ENCODE measurements around the gene ZNF620.
A peak's percentile ranks its signal among the peaks of the same experiment; 100 is the strongest.
"Not testable (repeated sequence)": the region's sequence is repeated elsewhere in the genome, so short reads cannot be mapped to it uniquely, and the experiment has no call there.

Gene ZNF620

GRCh38 chr3:40502034-40502433, 3.8 kb upstream of the ZNF620 start:
- no peak for DNase-seq (ENCODE audit: low read depth)

DNA sequence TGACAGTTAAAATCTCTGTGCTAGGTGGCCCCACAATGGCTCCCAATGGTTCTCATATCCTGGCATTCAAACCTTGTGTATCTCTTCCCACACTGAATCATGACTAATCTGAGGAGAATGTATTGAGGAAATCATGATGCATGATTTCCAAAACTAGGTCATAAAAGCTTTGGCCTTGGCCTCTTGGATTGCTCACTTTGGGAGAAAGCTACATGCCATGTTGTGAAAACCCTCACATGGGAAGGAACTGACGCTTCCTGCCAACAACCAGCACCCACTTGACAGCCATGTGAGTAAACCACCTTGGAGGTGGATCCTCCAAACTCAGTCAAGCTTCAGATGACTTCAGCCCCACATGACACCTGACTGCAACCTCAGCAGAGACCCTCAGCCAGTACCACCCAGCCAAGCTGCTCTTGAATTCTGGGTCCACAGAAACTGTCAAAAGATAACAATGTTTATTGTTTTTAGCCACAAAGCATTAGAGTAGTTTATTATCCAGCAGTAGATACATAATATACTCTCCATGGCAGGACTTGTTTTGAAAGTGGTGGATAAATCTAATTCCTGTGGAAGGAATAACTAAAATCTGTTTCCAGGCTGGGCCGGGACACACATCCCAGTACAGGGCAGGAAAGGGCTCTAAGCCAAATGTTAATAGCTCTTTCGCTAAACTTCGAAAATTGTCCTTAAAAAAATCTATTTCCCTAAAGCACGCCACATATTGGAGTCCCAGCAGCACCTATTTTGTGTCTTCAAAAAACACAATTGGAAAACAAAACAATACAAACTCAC, 1.0 kb upstream of the ZNF620 start:
- DNase-seq (ENCODE audit: low read depth): no peak

GRCh38 chr3:40511031-40511718, 5.3 kb downstream of the ZNF620 start:
- DNase-seq (ENCODE audit: low read depth): no peak

GRCh38 chr3:40516201-40516600, 10.4 kb downstream of the ZNF620 start:
- DNase-seq (ENCODE audit: low read depth): no peak

DNA sequence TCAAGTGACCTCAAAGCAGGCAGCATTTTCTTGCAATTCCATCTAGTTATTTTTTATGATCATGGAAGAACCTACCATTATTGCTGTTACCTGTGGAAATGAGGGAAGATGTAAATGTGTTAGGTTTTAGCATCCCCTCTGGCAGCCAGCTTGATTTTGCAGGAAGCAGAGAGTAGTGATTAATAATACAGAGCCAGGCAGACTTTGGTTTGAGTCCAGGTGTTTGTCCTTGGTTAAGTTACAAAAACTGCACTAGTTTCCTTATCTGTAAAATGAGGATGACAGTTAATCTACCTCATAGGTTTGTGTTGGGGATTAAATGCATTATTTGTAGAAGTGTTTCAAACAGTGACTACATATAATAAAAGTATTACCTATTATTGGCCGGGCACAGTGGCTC, 12.2 kb downstream of the ZNF620 start:
- no peak for DNase-seq (ENCODE audit: low read depth)

- no peak for DNase-seq (ENCODE audit: low read depth)
Measured at GRCh38 chr3:40518848-40519247, 13.0 kb downstream of the ZNF620 start.

GRCh38 chr3:40521254-40521653, 15.4 kb downstream of the ZNF620 start:
- no peak for DNase-seq (ENCODE audit: low read depth)

DNA sequence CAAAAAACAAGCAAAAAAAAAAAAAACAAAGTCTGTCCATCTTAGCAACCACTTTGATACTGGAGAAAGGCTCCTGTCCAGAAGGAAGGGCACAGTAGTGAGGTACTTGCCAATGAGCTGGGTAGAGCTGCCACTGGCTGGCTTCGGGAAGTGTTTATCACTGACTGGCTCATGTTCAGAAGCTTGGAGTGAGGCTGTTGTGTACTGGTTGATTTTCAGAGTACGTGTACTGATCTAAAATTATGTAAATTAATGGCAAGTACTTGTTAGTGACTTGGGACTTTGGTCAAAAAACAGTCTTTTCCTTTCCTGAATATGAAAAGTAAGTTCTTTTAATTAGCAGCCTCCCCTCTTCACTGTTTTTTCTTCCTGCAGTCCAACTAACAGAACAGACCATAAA, 17.9 kb downstream of the ZNF620 start:
- no peak for DNase-seq (ENCODE audit: low read depth)

DNA sequence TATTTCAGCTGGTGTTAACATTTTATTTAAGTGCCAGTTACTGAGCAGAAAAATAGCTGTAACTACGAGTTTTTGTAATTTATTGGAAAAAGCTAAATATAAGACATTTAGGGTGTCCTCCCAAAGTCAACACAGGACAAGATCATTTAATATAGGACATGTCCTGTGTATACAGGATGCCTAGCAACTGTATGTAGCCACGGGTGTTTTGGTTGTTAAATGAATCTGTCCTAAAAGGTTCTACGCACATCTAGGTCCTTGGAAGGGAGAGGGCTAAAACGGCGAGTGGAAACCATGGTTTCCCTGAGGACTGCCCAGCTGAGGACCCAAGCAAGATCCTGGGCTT, 18.4 kb downstream of the ZNF620 start:
- no peak for DNase-seq (ENCODE audit: low read depth)

- peak; percentile 54 for DNase-seq (ENCODE audit: low read depth)
Measured at GRCh38 chr3:40524568-40525285, 18.9 kb downstream of the ZNF620 start, which contains the start of gene ZNF621. Gene ZNF621, plus strand, starts transcription at chr3:40524960. Its CDS starts 881 bp downstream, at chr3:40525841.

- DNase-seq (ENCODE audit: low read depth): no peak
Measured at GRCh38 chr3:40528426-40528825, 22.6 kb downstream of the ZNF620 start.

DNA sequence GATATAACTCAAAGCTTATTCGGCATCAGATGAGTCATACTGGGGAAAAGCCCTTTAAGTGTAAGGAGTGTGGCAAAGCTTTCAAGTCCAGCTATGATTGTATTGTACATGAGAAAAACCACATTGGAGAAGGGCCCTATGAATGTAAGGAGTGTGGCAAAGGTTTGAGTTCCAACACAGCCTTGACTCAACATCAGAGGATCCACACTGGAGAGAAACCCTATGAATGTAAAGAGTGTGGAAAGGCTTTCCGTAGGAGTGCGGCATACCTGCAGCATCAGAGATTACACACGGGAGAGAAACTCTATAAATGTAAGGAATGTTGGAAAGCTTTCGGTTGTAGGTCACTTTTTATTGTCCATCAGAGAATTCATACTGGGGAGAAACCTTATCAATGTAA, 26.4 kb downstream of the ZNF620 start:
- no peak for DNase-seq (ENCODE audit: low read depth)

DNA sequence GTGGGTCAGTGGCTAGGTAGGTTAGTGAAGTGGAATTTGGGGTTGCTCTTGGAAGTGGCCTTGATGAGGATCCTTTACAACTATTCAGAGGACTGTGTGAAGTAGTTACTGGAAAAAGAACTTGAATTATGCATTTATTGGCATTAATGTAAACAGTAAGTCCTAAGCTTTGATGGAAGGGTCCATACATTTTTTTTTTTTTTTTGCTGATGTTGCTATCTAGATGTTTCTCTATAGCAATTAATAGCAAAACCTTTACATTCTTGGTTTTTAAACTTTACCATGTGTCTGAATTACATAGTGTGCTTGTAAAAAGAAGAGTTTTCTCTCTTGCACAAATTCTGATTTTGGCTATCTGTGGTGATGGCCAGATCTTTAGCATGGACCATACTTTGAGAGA, 28.4 kb downstream of the ZNF620 start:
- no peak for DNase-seq (ENCODE audit: low read depth)

DNA sequence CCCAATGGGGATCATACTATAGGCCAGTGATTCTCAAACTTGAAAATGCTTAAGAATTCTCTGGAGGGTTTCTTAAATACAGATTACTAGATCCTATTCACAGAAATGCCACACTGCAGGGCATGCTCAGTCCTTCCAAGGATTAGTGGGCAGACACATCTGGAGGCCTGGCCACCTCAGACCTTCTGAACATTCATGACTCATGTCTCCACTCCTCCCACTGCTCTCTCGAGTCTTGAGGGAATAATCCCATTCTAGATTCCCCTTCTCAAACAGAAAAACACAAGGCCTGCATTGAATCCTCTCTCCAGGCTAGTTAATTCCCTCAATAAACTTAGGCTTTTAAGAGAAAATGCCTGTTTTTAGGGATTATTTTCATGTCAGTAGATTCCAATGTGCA, 41.0 kb downstream of the ZNF620 start:
- DNase-seq (ENCODE audit: low read depth): no peak

DNA sequence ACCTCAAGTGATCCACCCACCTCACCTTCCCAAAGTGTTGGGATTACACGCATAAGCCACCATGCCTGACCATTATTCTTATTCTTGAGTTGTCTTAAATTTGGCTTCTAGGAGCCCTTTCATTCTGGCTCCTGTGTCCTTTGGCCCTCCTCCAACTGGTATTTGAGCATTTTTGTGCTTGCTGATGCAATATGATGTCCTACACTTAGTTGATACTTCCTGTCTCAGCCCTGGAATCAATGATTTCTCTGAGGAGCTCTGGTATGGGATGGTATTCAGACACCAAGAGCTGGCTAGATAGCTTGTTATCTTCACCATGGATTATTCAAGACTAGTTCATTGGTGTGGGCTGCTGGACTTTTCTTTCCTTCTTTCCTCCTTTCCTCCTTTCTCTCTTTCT, 44.3 kb downstream of the ZNF620 start:
- DNase-seq (ENCODE audit: low read depth): no peak

DNA sequence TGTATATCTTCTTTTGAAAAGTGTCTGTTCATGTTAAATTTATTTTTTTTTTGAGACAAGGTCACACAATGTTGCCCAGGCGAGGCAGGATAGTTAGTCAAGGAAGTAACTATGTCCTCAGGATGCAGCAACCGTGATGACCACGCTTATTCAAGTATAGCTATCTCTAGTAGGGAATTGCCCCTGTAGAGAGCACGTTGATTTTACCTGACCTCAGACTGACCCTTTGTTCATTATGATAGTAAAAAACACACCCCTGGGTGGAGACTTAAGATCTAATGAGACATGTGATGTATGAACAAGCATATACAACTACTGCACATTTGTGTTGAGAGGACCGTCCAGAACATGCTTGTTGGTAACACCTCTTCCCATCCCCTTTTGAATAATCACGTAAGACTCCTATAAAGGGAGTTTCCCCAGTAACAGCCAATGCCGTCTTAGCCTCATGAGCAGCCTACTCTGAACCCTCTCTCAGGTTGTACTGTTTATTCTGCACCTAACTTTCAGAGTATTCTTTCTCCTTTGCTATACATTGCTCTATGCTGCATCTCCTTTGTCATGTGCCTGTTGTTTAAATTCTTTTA, 51.8 kb downstream of the ZNF620 start:
- no peak for DNase-seq (ENCODE audit: low read depth)

GRCh38 chr3:40562482-40562881, 56.6 kb downstream of the ZNF620 start:
- not testable (repeated sequence) for DNase-seq (ENCODE audit: low read depth)

GRCh38 chr3:40565629-40566028, 59.8 kb downstream of the ZNF620 start:
- DNase-seq (ENCODE audit: low read depth): not testable (repeated sequence)

DNA sequence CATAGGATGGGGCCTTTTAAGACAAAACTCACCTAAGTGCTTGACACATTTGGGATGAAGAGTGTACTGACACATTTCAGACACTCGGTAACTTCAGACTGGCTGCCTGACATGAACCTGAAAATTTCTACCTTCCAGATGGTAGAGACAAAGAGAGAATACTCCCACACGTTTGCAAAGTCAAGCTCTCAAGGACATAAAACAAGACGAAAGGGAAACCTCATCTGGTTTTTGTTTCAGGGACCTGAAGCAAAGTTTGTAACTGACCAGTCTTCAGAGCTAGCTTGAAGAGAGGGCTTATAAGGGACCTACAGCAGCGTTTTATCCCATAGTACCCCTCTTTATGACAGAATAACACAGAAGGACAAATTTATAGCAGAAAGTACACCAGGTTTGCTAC, 60.9 kb downstream of the ZNF620 start:
- DNase-seq (ENCODE audit: low read depth): no peak
